Bone marrow (tissue), 2 donors: ENCODE data around the gene GAN.
"Not testable (repeated sequence)": the region's sequence is repeated elsewhere in the genome, so short reads cannot be mapped to it uniquely, and the experiment has no call there.

Source experiments
- DNase-seq, 2 donors: peaks; one replicate each; lab custom pipeline; 2025; lab: John Stamatoyannopoulos, UW

Gene GAN

DNA sequence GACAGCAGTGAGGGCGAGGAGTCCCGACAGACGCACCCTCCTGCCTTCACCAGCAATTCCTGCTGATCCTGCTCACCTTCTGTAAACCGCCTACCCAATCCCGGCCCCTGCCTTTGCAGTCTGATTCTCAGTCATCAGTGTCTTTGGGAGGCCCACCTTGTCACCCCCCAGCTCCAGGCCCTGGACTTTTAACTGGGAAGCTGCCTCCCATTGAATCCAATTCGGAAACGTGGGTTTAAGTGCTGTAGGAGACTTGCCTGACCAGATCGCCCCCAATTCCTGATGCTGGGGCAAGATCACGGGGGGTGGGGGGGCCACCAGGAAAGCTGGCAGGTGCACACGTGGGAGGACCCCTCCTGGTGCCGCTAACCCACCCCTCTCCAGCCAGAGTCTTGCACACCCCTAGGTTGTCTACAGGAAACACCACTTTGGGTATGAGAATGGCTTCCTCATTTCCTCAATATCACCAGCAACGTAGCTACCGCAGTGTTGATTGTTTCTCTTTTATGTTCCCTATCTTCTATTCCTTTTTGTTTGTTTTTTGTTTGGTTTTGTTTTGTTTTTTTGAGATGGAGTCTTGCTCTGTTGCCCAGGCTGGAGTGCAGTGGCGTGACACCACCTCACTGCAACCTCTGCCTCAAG is 83.2 kb downstream of the GAN start:
- no peak for DNase-seq

DNA sequence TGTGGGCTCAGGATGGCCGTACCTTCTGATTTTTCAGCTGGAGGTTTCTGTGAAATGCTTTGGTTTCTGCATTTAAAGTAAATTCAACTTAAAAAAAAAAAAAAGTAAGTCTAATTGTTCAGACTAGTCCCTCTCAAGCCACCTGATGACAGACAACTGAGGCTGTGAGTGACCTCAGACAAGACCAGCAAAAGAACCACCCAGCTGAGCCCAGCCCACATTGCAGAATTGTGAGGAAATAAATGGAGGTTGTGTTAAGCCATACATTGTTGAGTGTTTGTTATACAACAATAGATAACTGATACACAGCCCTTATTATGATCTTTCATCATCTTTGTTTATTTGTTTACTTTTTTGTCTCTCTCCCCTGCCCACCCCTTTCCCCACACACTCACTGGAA is 85.1 kb downstream of the GAN start:
- no peak for DNase-seq

DNA sequence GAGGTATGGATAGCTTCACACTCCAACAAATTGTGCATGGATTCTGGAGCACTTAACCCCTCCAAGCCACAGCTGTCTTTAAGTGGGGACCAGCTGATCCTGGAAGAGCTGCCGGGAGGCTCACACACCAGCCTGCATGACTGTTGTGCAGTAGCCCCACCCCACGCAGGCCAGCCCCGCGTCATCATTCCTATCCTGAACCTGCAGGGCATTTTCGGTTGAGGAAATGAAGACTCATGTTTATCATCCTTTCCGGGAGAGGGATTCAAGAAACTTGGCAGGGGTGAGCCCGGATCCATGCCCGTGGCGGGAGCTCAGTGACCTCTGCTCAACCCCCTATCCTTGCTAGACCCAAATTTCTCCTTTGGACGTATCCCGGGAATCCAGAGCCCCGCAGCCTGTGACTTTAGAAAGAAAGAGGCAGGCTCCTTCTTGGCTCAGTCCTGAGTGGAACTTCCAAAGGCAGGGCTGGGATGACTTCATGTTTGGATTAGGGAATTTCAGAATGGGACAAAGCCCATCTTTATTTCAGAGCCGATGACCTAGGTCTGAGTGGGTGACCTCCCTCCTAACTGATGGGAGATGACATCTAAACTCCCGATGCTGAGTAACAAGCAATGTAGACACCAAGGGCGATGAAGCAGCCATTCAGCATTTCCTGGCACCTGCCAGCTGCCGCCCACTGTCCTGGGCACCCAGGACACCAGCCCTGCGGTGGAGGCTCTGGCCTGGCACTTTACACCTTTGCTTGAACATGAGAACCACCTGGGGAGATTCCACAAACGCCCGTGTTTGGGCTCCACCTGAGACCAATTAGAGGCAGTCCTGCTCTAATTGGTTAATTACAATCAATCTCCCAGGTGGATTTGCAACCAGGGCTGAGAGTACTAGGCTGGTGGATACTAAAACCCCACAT is 86.5 kb downstream of the GAN start:
- no peak for DNase-seq

DNA sequence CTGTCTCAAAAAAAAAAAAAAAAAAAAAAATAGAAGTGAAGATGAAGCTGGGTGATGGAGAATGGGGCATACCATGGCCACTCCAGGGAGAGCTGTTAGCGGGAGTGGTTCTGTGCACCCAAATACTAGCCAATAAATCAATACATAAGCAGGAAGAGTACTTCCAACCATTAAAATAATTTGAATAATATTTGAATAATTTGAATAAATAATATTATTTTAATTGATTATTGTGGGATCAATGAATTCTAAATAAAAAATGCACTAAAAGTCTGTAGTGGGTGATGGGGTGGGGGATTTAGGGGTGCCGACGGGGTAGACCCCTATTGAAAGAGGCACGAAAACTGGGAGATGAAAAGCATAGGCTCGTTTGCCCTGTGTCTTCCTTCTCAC is 88.4 kb downstream of the GAN start:
- no peak for DNase-seq

DNA sequence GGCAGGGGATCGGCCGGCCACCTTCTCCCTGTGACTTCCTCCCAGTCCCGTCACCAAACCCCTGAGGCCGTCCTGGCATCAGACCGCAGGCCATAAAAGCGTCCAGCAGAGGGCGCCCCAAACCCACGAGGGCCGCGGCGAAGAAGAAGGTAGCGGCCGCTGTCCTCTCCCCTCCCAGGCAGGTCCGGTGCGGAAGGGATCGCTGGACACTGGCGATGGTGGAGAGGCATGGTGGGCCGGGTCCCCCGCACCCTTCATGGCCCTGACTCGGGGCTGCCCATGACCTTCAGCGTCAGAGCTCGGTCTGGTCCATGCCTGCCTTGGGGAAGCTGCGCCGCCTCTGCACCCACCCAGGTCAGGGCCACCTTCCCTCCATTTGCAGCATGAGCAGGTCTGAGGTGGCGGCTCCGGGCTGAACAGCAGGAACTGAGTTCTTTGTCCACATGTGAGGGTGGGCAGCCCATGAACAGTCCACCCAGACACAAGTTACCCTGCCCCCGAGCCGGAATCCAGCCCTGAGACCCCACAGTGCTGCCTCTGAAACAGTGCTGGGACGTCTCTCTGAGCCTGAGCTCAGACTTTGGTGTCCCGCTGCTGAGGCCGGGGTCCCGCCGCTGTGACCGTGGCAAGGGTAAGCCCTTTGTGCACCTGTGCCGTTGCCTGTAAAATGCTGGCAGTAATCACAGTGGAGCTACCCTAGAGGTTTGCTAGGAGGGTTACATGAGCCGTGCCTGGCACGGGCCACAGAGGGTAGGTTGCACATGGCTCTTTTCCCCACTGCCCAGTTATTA is 89.0 kb downstream of the GAN start:
- DNase-seq, result peak; percentile 53 to 62

DNA sequence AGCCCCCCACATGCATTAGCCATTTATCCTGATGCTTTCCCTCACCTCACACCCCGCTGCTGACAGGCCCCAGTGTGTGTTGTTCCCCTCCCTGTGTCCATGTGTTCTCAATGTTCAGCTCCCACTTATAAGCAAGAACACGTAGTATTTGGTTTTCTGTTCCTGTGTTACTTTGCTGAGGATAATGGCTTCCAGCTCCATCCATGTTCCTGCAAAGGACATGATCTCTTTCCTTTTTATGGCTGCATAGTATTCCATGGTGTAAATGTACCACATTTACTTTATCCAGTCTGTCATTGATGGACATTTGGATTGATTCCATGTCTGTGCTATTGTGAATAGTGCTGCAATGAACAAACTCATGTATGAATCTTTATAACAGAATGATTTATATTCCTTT is 90.2 kb downstream of the GAN start:
- not testable (repeated sequence) for DNase-seq

DNA sequence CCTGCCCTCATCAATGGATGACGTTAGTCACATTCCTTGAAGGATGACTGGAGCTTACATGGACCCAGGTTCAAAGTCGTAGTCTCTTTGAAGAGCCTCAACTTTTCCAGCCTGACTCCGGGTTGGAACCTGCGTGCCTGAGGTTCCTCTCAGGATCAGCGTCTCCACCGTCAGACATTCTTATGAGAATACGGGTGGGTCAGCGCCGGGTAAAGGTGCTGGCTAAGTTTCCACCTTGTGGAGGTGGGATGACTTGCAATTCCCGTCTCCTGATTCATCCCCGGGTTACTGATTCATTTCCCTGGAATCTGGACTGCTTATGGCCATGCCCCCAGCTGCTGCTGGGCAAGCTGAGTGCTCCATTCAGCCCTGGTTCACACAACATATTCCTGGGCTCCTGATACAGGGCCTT is 90.9 kb downstream of the GAN start:
- DNase-seq, result no peak

DNA sequence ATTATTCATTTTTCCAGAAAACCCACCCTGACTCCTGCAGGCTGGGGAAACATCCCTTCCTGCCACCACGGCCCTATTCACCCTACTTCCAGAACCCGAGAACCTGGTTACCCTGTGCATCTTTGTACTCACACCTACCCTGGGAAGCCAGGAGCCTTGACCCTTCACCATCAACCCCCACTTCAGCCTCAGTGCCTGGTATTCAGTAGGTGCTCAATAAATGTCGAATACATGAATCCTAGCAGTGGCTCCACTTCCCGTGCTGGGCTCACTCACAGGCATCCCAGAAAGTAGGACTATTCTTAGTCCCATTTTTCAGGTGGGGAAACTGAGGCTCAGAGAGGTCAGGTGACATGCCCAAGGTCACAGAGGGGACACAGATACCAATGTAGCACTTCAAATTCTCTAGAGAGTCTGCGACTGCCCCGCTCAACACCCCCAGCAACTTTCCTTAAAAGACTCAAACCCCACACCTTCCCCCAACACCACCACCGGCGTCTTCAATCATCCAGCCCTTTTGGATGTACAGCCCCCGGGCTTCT is 93.7 kb downstream of the GAN start:
- no peak for DNase-seq

DNA sequence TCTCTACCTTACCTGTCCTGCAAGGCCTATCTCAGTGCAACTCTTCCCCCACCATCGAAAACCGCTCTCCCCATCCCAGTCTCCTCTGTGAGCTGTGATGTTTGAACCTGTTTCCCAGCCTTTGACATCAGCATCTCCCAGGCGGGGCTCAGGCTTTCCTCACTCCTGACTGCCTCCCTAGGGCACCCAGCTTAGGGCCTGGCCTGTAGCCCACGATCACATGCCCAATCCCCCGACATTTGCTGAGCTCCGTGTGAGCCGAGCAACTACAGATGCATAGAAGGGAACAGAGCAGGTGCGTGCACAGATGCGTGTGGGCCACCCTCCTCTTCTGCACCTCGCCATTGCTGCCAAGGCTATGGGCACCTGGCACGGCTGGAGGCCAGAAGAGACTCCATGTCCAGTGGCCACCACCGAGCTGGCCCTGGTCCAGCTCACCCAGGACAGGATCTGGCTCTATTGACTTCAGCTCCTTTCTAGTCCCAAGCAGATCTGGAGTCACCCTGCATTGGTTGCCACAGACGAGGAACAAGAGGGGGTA is 94.3 kb downstream of the GAN start:
- no peak for DNase-seq

DNA sequence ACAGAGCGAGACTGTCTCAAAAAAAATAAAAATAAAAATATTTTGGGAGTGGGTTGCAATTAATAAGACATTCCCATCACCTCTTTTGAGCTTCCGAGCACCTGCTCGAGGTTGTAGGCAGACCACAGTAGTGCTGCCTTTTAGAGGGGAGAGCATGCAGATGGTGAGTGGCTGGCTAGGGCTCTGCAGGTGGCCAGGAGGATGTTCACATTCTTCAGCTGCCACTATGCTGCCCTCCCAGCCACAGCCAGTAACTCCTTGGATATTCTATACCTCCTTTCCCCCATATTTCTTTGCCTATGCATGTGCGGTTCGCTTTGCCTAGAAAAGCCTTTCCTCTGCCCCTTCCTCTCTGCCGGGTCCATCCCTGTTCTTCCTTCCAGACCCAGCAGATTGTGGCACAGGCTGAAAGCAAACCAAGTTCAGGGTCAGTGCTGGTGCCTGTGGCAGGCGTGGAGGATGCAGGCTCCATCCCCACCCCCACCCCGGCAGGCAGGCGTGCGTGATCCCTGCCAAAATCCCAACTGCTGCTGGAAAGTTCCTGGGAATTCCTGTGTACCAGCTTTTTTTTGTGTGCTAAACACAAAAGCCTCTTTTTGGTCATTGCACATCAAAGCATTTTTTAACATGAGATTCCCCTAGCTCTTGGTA is 96.0 kb downstream of the GAN start:
- DNase-seq, result no peak

DNA sequence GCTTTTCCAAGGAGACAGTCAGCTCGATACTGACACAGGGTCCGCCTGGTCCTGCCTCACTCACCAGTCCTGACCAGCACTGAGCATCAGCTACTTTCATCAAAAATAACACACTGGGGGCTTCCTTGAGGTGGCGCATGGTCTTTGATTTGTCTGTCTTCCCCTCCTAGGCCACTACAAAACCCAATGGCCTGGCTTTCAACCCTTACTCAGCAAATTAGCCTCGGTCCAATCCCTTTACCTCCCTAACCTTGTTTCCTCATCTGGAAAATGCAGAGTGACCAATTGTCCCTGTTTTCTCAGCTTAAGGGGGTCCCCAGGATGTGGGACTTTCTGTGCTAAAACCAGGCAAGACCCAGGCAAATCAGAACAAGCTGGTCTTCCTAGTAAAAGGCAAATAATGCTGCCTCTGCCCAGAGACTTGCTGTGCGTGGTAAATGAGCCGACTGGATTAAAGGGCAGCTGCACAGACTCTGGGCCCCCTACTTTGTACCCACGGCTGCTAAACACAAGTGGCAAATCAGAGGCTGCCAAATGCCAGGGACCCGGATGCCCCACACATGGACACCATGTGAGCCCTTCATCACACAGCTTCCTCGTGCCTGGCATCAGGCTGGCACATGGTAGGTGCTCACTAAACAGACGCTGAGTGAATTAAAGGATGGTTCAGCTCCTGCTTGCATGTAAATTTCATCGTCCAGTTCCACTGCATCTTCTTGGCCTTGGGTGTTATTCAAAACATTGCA is 98.7 kb downstream of the GAN start:
- no peak for DNase-seq

DNA sequence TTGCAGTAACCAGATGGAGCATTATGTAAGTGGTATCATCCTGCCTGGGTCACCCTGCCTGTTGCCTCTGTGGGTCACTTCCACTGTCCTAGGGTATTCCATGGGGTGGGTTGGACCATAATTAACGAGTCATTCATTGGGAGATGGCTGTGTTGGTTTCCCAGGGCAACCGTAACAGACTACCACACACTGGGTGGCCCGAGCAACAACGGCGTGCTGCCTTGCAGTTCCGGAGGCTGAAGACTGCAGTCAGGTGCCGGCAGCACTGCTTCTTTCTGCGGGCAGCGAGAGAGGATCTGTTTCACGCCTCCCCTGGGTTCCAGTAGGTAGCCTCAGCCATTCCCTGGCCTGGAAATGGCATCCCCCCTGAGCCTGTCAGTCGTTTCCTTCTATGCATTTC is 101.0 kb downstream of the GAN start:
- no peak for DNase-seq

DNA sequence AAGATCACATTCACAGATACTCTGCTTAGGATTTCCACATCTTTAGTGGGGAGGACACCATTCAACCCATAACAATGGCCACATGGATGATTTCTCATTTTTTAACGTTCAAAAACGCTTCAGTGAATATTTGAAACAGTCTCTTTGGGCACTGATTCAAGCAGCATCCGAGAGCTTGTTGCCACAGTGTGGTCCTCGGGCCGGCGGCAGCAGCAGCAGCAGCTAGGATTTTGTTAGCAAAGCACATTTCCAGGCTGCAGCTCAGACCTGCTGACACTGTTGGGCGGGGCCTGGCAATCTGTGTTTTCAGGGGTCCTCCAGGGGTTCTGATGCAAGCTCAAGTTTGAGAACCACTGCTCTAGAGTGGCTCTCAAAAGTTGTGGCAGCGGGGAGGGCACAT is 102.0 kb downstream of the GAN start:
- DNase-seq, result no peak

DNA sequence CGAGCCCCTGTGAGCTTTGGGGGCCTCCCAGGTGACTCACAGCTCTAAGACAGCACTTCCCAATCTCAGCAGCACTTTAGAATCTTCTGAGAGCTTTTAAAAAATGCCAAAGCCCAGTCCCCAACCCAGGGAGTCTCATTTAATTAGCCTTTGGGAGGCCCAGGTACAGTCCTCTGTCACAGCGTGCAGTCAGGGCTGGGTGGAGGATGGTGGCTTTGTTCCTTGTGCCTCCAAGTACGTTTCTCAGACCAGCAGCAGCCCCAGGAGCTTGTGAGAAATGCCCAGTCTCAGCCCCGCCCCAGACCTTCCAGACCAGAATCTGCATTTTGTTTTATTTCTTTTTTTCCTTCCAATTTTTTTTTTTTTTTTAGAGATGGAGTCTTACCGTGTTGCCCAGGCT is 102.4 kb downstream of the GAN start:
- no peak for DNase-seq

DNA sequence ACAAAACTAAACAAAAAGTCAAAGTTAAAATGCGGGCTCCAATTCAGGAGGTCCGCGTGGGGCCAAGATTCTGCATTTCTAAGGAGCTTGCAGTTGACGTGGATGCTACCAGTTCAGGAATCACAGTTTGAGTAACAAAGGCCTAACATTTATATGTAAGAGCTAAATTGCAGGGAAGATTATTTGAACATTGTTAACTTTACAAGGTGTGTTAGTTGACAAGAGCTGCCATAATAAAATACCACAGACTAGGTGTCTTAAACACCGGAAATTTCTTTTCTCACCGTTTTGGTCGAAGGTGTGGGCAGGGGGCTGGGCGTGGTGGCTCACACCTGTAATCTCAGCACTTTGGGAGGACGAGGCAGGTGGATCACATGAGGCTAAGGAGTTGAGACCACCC is 105.0 kb downstream of the GAN start:
- DNase-seq, result no peak

DNA sequence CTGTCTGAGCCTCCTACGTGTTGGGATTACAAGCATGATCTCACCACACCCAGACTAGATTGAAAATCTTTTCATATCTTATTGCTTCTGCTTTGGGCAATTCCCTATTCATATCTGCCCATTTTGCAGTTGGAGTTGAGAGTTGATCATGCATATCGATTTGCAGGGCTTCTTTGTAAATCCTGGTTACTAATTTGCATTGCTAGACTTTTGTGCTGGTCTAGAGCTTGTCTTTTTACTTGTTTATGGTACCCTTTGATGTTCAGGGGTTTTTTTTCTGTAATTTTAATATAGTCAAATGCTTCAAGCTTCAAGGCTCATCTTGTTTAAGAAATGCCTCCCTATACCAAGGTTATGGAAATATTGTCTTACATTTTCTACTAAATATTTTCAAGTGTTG is 106.4 kb downstream of the GAN start:
- DNase-seq, result no peak

DNA sequence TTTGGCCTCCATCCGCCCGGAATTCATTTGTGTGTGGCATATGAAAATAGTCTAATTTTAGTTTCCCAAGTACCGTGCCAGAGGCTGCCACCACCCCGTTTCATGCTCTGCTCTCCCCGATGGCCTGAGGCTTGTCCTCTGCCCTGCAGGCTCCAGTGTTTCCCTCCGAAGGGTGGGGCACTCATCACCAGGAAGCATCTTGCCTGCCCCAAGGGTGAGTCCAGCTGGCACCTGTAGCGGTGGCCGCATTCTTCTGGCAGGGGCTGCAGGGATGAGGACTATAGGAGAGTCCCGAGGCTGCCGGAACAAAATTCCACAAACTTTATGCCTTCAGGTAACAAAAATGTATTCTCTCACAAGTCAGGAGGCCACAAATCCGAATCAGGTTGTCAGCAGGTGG is 106.8 kb downstream of the GAN start:
- DNase-seq, result no peak

DNA sequence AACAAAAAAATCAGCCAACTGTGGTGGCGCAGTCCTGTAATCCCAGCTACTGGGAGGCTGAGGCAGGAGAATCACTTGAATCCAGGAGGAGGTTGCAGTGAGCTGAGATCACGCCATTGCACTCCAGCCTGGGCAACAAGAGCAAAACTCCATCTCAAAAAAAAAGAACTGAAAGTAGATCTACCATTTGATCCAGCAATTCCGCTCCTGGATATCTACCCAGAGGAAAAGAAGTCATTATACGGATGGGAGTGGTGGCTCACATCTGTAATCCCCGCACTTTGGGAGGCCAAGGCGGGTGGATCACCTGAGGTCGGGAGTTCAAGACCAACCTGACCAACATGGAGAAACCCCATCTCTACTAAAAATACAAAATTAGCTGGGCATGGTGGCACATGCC is 107.4 kb downstream of the GAN start:
- not testable (repeated sequence) for DNase-seq

DNA sequence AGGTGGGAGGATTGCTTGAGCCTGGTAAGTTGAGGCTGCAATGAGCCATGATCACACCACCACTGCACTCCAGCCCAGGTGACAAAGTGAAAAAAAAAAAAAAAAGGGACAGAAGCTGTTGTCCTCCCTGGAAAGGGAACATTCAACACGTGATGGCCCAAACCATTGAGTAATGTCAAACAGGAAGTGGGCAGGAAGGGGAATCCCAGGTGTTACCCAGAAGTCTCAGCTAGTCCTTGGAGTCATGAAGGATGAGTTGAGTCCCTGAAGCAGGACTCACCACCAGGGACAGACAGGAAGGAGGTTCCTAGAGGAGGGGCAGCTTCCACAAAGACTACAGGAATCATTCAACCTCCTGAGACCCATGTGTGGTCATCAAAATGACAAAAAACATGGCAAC is 110.0 kb downstream of the GAN start:
- DNase-seq, result no peak

DNA sequence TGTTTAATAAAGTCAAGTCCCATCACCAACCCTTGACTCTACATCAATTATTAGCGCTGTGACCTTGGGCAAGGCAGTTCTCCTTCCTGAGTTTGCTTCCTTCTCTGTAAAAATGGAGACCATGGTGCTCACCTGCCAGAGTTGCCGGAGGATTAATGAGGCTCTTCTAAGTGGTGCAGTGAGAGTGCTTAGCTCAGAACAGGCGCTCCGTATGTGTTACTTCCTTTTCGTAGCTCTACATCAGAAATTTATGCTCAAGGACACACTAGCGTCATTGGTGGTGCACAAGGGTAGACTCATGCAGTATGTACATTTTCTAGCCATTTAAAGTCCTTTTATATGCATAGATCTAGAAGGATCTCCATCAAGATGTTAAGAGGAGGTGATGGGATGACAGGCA is 112.5 kb downstream of the GAN start:
- no peak for DNase-seq

DNA sequence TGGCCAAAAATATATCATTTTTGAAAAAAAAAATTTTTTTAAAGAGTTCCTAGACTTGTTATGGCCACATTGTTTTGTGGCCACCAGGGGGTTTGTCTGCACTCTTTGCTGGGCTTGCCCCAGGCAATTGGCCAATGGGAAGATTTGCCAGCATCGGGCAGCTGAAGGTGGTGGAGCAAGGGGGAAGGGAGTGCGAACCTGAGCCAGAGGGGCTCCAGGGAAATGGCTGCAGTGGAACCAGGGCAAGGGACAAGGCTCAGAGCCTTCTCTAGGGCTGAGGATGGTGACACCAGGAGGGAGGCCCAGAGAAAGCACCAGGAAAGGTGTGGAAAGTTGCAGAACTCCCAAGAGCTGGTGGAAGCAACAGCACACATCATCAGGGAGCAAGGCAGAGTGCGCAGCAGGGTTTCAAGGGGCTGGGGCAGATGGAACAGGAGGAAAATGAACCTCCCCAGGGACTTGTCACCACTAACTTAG is 114.3 kb downstream of the GAN start:
- DNase-seq, result no peak
